ENCODE data around the gene TMEM260. TPM values are rescaled to one million over a fixed set of nuclear protein-coding genes. Genes with fewer than 3 reads are reported as not detected.

The TMEM260 gene
- total and polyA plus RNA-seq, 2 experiments from 2014 or later, result 13.3 to 22.9 TPM

DNA sequence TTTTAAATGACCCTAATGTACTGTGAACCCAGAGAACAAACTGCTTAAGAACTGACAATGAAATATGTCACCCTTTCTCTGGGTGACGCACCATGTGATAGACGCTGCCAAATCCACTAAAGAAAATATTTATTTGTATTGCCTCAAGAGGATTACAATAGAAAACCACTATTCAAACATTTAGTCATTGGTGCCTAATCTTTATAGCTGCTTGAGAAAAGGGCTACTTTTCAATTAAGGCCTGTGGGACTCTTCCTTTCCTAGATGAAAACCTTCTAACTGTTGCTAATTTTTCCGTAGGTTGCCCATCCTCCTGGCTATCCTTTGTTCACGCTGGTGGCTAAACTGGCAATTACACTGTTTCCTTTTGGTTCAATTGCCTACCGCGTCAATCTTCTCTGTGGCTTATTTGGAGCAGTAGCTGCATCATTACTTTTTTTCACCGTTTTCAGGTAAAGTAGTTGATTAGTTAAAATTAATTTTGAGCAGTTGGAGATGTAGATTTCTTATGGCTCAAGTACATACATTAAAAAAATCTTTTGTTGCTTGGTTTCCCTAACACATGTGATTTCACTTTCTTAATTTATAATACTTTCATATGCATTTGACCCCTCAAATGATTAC lies 6.0 kb downstream of the TMEM260 start:
- H3K4me3 ChIP-seq, result no peak overlapping the region
- no peaks in the 10 kb centered on the region for H3K27me3 ChIP-seq (ENCODE audit: insufficient read depth)
- H3K36me3 ChIP-seq (ENCODE audit: insufficient read depth), result no peaks in the 10 kb centered on the region
- ATAC-seq, result no peak
- H3K9me2 ChIP-seq (ENCODE audit: insufficient read depth), result no peaks in the 10 kb centered on the region
- no peaks in the 10 kb centered on the region for H3K36me3 Mint-ChIP-seq (ENCODE audit: low read depth)
- H3F3A ChIP-seq (replicated peaks; ENCODE audit: low read depth), result no peaks in the 10 kb centered on the region
- peaks cover 45% of the 10 kb centered on the region for H3K79me2 ChIP-seq (replicated peaks; ENCODE audit: insufficient read depth)
- H3K9me3 Mint-ChIP-seq, result no peaks in the 10 kb centered on the region
- TF ChIP-seq, protein P1, sequence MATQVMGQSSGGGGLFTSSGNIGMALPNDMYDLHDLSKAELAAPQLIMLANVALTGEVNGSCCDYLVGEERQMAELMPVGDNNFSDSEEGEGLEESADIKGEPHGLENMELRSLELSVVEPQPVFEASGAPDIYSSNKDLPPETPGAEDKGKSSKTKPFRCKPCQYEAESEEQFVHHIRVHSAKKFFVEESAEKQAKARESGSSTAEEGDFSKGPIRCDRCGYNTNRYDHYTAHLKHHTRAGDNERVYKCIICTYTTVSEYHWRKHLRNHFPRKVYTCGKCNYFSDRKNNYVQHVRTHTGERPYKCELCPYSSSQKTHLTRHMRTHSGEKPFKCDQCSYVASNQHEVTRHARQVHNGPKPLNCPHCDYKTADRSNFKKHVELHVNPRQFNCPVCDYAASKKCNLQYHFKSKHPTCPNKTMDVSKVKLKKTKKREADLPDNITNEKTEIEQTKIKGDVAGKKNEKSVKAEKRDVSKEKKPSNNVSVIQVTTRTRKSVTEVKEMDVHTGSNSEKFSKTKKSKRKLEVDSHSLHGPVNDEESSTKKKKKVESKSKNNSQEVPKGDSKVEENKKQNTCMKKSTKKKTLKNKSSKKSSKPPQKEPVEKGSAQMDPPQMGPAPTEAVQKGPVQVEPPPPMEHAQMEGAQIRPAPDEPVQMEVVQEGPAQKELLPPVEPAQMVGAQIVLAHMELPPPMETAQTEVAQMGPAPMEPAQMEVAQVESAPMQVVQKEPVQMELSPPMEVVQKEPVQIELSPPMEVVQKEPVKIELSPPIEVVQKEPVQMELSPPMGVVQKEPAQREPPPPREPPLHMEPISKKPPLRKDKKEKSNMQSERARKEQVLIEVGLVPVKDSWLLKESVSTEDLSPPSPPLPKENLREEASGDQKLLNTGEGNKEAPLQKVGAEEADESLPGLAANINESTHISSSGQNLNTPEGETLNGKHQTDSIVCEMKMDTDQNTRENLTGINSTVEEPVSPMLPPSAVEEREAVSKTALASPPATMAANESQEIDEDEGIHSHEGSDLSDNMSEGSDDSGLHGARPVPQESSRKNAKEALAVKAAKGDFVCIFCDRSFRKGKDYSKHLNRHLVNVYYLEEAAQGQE (IDR thresholded peaks at IDR 0.05; ENCODE audit: unreplicated experiment), result no peak
- no peak for TF ChIP-seq ZNF331 (CRISPR knock-in tag; IDR thresholded peaks at IDR 0.05; ENCODE audit: low read depth)
- no peak for TF ChIP-seq POLR2AphosphoS5 (IDR thresholded peaks at IDR 0.05; ENCODE audit: low read depth)
- no peak for TF ChIP-seq CREB1 (CRISPR knock-in tag; IDR thresholded peaks at IDR 0.05; ENCODE audit: low read depth)
- no peak for TF ChIP-seq EZH2phosphoT487 (IDR thresholded peaks at IDR 0.05; ENCODE audit: unreplicated experiment)
- TF ChIP-seq EZH2 (IDR thresholded peaks at IDR 0.05; ENCODE audit: low read depth, unreplicated experiment), result no peak
- TF ChIP-seq, protein P2, sequence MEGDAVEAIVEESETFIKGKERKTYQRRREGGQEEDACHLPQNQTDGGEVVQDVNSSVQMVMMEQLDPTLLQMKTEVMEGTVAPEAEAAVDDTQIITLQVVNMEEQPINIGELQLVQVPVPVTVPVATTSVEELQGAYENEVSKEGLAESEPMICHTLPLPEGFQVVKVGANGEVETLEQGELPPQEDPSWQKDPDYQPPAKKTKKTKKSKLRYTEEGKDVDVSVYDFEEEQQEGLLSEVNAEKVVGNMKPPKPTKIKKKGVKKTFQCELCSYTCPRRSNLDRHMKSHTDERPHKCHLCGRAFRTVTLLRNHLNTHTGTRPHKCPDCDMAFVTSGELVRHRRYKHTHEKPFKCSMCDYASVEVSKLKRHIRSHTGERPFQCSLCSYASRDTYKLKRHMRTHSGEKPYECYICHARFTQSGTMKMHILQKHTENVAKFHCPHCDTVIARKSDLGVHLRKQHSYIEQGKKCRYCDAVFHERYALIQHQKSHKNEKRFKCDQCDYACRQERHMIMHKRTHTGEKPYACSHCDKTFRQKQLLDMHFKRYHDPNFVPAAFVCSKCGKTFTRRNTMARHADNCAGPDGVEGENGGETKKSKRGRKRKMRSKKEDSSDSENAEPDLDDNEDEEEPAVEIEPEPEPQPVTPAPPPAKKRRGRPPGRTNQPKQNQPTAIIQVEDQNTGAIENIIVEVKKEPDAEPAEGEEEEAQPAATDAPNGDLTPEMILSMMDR (conservative IDR thresholded peaks at IDR 0.05; ENCODE audit: low read depth in 2 of 2), result no peak
- TF ChIP-seq, protein P3, sequence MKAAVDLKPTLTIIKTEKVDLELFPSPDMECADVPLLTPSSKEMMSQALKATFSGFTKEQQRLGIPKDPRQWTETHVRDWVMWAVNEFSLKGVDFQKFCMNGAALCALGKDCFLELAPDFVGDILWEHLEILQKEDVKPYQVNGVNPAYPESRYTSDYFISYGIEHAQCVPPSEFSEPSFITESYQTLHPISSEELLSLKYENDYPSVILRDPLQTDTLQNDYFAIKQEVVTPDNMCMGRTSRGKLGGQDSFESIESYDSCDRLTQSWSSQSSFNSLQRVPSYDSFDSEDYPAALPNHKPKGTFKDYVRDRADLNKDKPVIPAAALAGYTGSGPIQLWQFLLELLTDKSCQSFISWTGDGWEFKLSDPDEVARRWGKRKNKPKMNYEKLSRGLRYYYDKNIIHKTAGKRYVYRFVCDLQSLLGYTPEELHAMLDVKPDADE (IDR thresholded peaks at IDR 0.05), result no peak
- TF ChIP-seq ZNF114 (CRISPR knock-in tag; IDR thresholded peaks at IDR 0.05), result no peak
- no peak for TF ChIP-seq JUNB (IDR thresholded peaks at IDR 0.05; ENCODE audit: unreplicated experiment)
- no peak for TF ChIP-seq STAT1 (IDR thresholded peaks at IDR 0.05; ENCODE audit: unreplicated experiment)
- TF ChIP-seq, protein P4, sequence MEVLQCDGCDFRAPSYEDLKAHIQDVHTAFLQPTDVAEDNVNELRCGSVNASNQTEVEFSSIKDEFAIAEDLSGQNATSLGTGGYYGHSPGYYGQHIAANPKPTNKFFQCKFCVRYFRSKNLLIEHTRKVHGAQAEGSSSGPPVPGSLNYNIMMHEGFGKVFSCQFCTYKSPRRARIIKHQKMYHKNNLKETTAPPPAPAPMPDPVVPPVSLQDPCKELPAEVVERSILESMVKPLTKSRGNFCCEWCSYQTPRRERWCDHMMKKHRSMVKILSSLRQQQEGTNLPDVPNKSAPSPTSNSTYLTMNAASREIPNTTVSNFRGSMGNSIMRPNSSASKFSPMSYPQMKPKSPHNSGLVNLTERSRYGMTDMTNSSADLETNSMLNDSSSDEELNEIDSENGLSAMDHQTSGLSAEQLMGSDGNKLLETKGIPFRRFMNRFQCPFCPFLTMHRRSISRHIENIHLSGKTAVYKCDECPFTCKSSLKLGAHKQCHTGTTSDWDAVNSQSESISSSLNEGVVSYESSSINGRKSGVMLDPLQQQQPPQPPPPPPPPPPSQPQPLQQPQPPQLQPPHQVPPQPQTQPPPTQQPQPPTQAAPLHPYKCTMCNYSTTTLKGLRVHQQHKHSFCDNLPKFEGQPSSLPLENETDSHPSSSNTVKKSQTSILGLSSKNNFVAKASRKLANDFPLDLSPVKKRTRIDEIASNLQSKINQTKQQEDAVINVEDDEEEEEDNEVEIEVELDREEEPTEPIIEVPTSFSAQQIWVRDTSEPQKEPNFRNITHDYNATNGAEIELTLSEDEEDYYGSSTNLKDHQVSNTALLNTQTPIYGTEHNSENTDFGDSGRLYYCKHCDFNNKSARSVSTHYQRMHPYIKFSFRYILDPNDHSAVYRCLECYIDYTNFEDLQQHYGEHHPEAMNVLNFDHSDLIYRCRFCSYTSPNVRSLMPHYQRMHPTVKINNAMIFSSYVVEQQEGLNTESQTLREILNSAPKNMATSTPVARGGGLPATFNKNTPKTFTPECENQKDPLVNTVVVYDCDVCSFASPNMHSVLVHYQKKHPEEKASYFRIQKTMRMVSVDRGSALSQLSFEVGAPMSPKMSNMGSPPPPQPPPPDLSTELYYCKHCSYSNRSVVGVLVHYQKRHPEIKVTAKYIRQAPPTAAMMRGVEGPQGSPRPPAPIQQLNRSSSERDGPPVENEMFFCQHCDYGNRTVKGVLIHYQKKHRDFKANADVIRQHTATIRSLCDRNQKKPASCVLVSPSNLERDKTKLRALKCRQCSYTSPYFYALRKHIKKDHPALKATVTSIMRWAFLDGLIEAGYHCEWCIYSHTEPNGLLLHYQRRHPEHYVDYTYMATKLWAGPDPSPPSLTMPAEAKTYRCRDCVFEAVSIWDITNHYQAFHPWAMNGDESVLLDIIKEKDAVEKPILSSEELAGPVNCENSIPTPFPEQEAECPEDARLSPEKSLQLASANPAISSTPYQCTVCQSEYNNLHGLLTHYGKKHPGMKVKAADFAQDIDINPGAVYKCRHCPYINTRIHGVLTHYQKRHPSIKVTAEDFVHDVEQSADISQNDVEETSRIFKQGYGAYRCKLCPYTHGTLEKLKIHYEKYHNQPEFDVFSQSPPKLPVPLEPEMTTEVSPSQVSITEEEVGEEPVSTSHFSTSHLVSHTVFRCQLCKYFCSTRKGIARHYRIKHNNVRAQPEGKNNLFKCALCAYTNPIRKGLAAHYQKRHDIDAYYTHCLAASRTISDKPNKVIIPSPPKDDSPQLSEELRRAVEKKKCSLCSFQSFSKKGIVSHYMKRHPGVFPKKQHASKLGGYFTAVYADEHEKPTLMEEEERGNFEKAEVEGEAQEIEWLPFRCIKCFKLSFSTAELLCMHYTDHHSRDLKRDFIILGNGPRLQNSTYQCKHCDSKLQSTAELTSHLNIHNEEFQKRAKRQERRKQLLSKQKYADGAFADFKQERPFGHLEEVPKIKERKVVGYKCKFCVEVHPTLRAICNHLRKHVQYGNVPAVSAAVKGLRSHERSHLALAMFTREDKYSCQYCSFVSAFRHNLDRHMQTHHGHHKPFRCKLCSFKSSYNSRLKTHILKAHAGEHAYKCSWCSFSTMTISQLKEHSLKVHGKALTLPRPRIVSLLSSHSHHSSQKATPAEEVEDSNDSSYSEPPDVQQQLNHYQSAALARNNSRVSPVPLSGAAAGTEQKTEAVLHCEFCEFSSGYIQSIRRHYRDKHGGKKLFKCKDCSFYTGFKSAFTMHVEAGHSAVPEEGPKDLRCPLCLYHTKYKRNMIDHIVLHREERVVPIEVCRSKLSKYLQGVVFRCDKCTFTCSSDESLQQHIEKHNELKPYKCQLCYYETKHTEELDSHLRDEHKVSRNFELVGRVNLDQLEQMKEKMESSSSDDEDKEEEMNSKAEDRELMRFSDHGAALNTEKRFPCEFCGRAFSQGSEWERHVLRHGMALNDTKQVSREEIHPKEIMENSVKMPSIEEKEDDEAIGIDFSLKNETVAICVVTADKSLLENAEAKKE (CRISPR knock-in tag; IDR thresholded peaks at IDR 0.05), result no peak
- TF ChIP-seq NANOG (IDR thresholded peaks at IDR 0.05; ENCODE audit: borderline replicate concordance), result no peak
- DNase-seq (ENCODE audit: low spot score), result no peak
- no peak overlapping the region for H3K27ac ChIP-seq (ENCODE audit: low read depth)
- no peak overlapping the region for H3K4me3 Mint-ChIP-seq
- no peak overlapping the region for H2AFZ ChIP-seq
- no peak overlapping the region for H3K4me2 ChIP-seq
- H4K20me1 ChIP-seq (replicated peaks; ENCODE audit: insufficient read depth), result peaks cover 12% of the 10 kb centered on the region; the same call in 1 of the 2 replicates
- H3K27me3 Mint-ChIP-seq (ENCODE audit: insufficient read depth, low read depth, poor library complexity), result no peaks in the 10 kb centered on the region
- peaks cover 13% of the 10 kb centered on the region; the same call in 2 of the 3 replicates for H3K4me1 Mint-ChIP-seq
- H3K4me1 ChIP-seq (ENCODE audit: insufficient read depth), result peaks cover 9% of the 10 kb centered on the region; the same call in 1 of the 2 replicates
- no peak overlapping the region for H3K27ac Mint-ChIP-seq
